ENCODE measurements around the gene CDKAL1.
"Not testable (repeated sequence)": the region's sequence is repeated elsewhere in the genome, so short reads cannot be mapped to it uniquely, and the experiment has no call there.

The CDKAL1 gene

DNA sequence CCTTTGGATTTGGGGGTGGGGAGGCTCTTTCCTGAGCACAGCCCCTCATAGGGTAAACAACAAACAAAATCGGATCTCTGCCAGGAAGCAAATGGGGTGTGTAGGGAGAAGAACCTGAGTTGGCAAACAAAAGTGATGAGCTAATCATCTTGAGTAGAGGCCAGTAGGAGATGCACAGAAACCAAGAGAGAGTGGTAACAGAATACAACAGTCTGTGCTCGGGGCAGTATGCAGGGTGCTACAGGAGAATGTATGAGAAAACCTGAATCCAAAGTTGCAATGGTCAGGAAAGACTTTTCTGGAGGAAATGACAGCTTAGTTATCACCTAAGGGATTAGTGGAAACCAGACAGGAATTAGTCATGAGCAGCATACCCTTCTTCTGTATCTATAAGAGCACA is 177.8 kb downstream of the CDKAL1 start:
- peak; percentile 44 for DNase-seq

DNA sequence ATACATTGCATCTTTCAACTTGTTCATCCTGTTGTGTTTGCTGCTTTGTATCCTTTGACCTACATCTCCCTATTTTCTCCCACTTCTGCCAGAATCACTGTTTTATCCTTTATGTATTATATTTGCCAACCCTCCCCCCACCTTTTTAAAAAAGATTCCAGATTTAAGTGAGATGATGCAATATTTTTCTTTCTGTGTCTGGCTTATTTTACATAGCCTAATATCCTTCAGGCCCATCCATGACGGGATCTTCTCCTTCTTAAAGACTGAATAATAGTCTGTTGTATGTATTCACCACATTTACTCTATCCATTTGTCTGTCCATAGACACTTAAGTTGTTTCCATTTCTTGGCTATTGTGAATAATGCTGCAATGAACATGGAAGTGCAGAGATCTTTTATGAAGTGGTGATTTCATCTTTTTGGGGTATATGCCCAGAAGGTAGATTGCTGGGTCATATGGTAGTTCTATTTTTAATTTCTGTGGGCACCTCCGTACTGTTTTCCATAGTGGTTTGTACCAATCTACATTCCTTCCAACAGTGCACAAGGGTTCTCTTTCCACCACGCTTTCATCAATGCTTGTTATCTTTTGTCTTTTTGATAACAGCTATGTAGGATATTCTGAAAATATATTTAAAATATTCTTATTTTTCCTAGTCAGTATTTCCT is 181.0 kb downstream of the CDKAL1 start:
- DNase-seq: no peak

DNA sequence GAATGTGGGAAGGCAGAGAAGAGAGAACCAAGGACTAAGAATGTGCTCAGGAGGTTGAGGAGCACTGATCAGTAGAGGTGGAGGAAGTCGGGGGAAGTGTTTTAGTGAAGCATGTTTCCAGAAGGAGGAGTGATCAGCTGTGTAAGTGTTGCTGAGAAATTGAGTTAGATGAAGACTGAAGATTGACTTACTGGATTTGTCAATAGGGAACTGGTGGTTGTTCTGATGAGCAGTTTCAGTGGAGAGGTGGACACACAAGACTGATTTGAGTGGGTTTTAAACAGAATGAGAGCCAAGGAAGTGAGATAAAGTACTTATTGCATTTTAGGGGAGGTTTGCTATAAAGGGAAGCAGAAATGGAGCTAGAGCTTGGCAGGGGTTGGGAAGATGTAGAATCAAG is 182.6 kb downstream of the CDKAL1 start:
- no peak for DNase-seq

DNA sequence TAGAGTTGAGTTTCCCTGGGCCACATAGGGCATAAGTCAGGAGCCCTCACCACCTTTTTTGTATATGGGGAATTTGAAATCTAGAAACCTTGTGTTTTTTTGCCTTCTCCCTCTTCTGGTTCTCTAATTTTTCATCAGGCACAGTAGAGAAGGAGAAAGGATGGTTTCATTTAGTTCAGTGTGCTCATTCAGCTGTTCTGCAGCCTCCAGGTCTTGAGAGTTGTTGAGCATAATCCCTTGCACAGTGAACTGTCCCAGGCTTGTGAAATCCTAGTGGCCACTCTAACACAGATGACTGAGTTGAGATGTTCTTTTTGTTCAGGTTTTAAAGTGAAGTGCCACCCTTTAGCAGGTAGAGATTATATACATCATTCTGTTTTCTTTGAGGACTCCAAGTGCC is 183.5 kb downstream of the CDKAL1 start:
- DNase-seq: no peak

DNA sequence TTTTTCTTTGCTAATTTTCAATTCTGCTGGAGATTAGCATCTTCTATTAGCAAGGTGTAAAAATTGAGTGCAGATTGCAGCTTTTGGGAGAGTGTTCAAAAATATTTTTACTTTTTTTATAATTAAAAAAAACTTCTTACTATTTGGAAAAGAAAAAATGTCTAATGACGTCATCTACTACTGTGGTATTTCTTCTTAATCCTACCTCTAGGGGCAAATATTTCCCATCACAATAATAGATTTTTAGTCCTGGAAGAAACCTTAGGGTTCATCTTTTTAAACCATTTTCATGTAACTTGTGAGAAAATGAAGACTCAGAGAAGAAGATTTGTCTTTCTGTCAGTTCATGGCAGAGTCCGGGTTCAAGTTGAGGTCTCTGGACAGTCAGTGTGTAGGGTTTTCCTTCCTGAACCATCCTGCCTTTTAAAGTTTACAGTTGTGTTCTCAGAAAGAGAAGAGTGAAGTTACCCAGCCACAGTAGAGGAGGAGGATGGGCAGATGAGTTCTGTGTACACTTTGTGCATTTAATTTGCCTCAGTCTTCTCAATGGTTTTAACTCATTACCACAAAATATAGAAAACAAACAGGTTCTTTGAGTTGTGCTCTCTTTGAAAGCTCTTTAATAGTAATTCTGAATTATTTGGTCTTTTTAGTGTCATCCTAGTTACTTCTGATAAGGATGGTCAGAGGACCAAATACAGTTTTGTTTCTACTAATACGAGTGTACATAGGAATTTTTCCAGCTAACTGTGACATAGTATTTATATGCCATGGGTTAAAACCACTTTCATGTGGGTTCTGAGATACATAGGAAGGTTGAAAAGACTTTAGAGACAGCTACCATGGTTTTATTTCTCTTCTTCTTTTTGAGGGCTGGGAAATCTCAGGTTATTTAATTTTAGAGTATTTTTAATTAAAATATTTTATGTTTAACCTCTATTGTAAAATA is 184.7 kb downstream of the CDKAL1 start:
- DNase-seq: no peak

DNA sequence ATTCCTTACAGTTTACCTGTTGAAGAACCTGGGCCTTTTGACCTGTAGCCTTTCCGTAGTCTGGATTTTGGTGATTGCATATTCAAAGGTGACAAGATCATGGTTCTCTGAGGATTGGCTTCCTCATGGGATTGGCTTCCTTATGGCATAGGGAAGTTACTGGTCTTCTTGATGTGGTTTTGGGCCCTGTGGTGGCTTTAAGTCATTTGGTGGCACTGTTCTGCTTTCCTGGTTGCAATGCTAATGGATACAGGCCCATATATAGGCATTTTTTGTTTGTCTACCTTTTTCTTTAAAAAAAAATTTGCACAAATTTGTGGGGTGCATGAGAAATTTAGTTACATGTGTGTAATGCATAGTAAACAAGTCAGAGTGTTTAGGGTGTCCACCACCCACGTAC is 185.7 kb downstream of the CDKAL1 start:
- no peak for DNase-seq

DNA sequence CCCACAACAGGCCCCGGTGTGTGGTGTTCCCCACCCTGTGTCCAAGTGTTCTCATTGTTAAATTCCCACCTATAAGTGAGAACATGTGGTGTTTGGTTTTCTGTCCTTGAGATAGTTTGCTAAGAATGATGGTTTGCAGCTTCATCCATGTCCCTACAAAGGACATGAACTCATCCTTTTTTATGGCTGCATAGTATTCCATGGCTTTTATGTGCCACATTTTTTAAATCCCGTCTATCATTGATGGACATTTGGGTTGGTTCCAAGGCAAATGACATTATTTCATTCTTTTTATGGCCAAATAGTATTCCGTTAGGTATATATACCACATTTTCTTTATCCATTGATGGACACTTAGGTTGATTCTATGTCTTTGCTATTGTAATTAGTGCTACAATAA is 186.9 kb downstream of the CDKAL1 start:
- DNase-seq: not testable (repeated sequence)

DNA sequence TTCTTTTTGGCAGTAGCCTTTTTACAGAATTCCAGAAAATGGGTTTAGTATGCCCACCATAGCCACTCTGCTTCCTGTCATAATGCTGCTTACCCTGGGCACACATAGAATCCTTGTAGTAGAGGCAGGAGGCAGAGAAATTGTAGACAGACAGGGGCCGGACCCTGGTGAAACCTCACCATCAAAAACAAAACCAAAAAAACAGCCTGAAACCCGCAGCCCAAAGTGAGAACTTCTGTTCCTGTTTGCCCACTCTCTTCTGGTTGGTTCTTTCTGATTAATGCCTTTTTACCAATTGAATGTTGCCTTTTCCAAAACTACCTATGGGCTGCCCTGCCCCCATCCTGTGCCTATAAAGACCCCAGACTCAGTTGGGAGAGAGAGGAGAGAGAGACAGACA is 188.2 kb downstream of the CDKAL1 start:
- no peak for DNase-seq

DNA sequence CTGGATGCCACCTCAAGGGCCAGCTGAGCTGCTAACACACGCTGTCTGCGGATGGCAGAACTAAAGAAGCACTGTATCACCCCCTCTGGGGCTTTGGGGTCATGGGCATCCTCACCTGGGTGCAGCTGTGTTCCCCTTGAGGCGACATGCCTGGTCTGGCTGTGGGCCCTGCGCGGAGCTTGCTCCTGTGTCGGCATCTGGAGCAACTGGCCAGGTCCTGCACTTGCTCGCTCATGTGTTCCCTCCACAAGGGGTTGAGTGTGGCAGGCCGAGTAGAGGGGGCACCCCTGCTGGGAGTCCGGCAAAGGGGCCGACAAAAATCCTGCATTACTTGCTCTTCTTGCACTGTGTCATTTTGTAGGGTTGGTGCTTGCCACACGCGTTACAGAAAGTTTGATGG is 189.0 kb downstream of the CDKAL1 start:
- DNase-seq: no peak

DNA sequence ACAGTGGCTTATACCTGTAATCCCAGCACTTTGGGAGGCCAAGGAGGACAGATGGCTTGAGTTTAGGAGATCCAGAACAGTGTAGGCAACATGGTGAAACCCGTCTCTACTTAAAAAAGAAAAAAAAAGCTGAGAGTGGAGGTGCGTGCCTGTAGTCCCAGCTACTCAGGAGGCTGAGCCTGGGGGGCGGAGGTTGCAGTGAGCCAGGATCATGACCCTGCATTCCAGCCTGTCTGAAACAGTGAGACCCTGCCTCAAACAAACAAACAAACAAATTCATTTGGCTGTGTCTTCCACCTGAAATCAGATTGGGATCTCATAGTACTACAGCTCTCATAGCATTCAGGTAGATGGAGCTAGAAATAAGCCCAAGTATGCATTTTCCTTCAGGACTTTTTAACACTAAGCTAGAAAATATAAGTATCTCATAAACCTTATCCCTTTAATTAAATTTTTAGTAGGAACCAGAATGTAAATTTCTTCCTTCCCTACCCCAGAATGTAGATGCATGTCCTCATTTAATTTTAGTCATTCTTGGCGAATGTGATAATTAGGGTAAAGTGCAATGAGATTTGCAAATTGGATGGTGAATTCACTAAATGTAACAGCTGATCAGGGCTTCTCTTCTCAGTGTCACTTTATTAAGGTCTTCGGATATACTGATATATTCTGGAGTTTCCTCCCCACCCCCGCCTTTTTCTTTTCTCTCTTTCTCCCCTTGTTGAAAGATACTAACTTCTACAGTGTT is 190.4 kb downstream of the CDKAL1 start:
- DNase-seq: no peak

DNA sequence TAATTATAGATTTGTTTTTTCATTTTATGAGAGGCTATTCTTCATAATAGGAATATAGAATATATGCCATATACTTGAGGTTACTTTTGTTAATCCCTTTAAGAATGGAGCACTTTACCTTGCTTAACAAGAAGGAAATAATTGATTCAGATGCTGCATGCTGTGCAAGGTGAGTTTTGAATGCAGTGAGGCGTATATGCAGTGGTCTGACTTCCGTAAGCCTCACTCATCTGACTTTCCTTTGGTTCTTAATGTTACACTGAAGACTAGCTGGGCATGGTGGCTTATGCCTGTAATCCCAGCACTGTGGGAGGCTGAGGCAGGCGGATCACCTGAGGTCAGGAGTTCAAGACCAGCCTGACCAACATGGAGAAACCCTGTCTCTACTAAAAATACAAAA is 191.0 kb downstream of the CDKAL1 start:
- not testable (repeated sequence) for DNase-seq

DNA sequence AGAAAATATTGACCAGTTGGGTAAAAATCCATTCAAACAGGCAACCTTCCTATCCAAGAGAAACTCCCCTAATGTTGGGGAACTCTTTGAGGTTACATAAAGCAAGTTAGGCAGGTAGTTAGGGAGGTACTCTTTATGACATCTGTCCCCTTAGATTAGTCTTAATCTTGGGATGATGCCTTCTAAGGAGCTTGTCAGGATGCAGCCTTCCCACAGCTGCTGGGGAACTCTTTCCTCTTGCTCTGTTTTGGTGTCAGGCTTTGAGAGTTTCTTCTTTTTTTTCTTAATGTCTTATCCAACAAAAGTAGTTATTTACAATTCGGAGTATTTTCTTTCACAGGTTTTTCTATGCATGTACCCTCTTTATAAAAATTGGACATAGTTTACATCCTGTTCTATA is 194.8 kb downstream of the CDKAL1 start:
- DNase-seq: no peak

DNA sequence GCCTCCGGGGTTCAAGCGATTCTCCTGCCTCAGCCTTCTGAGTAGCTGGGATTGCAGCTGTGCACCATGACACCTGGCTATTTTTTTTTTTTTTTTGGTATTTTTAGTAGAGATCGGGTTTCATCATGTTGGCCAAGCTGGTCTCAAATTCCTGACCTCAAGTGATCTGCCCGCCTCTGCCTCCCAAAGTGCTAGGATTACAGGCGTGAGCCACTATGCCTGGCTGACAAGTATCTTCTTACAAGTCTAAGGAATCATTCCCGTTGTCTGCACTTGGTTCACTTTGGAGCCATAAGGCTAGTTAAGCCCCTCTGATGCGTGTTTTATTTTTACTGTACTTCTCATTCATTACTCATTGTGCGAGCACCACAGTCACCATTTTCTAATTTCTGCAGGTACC is 198.1 kb downstream of the CDKAL1 start:
- not testable (repeated sequence) for DNase-seq

DNA sequence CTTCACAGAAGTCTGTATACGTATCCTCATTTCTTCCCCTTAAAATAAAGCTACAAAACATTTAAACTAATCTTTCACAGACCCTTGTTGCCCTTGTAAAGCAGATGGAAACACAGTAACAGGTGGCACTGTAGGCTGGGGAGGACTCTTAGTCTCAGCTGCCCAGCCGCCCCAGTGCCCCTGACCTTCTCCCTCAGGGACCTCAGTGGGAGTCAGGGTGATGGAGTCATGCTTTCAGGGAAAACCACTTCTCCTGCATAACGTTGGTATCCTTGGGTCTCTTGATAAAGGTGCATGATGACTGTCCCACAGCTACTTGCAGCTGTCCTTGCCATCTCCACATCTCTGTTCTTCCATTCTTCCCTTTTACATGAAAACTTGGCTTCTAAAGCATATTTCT is 198.6 kb downstream of the CDKAL1 start:
- no peak for DNase-seq

DNA sequence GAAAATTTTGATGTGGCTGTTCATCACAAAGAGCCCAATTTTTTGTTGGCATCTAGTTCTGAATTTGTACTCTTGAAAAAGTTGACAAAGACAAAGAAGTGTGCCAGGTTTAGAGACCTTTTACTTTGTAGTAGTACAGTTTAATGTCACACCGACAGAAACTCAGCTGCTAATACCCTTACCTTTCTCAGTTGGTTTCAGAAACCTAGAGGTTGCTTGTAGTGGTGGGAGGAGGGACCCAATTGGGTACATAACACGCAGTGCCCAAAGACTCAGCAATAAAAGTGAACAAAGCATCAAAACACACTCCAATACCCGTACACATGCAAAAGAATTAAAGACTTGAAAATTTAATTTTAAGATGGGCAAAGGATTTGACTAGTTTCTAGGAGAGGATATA is 203.7 kb downstream of the CDKAL1 start:
- no peak for DNase-seq

DNA sequence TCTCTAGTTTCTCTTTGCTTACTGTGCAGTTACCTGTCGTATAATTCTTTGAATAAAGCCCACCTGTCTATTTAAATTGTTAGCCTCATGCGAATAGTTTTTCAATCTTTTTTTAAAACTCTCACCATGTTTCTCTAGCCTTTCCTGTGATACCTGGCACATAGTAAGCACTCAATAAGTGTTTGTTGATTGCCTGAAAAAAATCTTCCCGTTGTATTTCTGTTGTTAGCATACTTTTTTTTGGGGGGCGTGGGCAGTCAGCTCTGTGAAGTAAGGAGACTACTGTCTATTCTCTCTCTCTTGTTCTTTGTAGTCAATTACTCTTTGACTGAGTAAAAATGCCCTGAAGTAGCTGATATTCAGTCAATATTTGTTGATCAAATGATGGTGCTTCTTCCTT is 205.8 kb downstream of the CDKAL1 start:
- no peak for DNase-seq

DNA sequence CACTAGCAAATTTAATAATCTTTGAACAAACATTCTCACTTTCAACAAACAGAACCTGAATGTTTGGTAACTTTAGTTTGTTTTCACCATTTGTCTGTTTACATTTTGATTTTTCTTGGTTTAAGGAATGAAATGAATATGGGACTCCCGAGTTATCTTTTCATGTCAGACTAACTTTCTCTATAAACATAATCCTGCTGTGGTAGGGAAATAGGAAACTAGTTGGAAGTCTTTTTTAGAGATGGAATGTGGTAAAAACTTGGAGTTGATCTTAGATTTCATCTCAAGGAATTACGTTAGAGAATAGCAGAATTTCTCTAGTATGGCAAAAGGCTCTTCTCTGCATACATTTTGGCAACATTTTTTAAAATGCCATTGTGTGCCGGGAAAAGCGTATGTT is 206.5 kb downstream of the CDKAL1 start:
- DNase-seq: no peak

DNA sequence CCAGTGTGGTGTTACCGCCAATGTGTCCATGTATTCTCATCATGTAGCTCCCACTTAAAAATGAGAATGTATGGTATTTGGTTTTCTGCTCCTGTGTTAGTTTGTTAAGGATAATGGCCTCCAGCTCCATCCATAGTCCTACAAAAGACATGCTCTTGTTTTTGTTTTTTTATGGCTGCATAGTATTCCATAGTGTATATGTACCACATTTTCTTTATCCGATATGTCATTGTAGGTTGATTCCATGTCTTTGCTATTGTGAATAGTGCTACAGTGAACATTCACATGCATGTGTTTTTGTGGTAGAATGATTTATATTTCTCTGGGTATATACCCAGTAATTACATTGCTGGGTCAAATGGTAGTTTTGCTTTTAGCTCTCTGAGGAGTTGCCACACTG is 207.2 kb downstream of the CDKAL1 start:
- no peak for DNase-seq

DNA sequence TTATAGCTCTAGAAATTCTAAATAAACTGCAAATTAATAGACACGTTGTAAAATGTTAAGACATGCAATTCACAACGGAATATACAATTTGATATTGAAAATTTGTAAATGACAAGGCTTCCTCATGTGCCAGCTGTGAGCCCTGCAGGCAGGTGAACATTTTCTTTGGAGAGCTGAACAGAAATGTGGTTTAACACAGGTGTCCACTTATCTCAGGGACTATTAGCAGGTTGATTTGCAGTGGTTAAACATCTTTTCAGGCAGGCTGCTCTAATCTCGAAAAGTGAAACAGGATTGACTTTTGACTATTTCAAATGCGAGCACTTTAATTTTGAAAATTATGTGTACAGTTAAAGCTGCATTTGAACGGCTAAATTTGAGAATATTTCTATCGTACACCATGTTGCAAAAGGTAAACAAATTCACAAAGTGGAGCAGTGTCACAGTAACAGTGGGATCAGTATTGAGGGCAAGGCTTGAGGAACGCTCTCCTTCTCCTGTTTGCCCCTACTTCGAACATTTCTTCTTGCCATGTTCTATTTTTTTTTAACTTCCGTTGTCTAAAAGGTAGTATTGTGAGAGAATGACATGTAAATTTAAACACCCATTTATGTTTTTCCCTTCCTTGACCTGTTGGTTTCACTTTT is 210.8 kb downstream of the CDKAL1 start:
- peak; percentile 28 for DNase-seq

DNA sequence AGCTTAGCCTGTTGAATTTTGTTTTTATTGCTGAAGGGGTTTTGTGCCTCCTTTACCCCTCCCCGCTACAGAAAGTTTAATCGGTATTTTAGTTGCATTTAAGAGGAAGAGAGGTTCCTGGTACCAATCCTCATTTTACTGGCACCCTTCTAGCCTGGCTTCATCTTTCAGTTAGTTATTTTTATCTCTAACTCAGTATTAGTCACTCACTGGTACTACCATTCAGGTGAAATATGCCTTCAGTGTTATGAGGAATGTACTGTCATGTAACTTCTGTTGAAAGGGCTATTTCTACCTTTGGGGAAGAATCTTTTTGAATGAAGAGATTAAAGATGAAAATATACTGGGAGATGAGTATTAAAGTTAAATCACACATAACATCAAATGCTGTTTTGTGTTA is 211.8 kb downstream of the CDKAL1 start:
- DNase-seq: no peak

DNA sequence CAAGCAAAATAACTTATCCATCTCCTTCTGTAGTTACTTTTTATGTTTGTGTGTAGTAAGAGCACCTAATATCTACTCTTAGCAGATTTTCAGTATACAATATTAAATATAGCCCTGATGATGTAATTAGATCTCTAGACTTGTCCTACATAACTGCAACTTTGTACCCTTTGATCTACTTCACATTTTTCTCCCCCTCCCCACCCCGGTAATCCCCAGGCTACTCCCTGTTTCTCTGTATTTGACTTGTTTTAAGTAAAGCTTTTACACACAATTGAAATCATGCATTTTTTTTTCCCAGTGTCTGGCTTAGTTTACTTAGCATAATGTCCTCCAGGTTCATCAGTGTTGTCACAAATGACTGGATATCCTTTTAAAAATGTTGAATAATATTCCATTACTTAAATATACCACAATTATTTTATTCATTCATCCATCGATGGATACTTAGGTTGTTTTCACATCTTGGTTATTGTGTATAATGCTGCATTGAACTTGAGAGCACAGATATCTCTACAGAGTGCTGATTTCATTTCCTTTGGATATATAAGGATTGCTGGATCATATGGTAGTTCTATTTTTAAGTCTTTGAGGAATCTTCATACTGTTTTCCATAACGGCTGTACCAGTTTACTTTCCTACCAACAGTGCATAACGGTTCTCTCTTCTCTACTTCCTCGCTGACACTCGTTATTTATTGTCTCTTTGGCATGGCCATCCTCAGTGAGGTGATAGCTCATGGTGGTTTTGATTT is 212.7 kb downstream of the CDKAL1 start:
- no peak for DNase-seq

DNA sequence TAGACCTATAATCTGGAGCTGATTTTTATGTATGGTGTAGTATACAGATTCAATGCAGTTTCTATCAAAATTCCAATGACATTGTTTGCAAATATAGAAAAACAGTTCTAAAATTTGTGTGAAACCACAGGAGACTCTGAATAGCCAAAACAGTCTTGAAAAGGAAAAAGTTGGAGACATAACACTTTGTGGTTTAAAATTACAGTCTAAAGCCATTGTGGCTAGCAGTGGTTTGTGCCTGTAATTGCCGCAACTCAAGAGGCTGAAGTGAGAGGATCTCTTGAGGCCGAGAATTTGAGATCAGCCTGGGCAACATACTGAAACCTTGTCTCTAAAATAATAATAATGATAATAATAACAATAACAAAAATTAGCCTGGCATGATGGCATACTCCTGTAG is 213.7 kb downstream of the CDKAL1 start:
- DNase-seq: no peak
